PC-9 (cell line): ENCODE results near the gene CREB3L1.

ENCODE experiments used
- CTCF ChIP-seq: fragments of 200-600 bp; sonication (generic); conservative IDR thresholded peaks from 2 replicates; pipeline ENCODE4 v1.6.1; 2017; ENCODE audit warnings: mixed run types, antibody characterized with exemption, mild to moderate bottlenecking, moderate library complexity
- EZH2 ChIP-seq: fragments of 200-600 bp; sonication (generic); IDR thresholded peaks from 2 replicates; pipeline ENCODE4 v1.8.0; 2017; ENCODE audit warnings: antibody characterized with exemption, low read depth

- TF ChIP-seq CTCF (no peak; the same call in 1 of the 2 replicates), EZH2 (no peak)
These were observed 41.4 kb upstream of the CREB3L1 start for GRCh38 chr11:46235777-46236688.
